DMS153 (cell line): ENCODE results near the gene TDP2.
"Not testable (repeated sequence)": the region's sequence is repeated elsewhere in the genome, so short reads cannot be mapped to it uniquely, and the experiment has no call there.

ENCODE experiments used
- DNase-seq: peaks from one replicate; lab custom pipeline; 2025; lab: John Stamatoyannopoulos, UW

The TDP2 gene

DNA sequence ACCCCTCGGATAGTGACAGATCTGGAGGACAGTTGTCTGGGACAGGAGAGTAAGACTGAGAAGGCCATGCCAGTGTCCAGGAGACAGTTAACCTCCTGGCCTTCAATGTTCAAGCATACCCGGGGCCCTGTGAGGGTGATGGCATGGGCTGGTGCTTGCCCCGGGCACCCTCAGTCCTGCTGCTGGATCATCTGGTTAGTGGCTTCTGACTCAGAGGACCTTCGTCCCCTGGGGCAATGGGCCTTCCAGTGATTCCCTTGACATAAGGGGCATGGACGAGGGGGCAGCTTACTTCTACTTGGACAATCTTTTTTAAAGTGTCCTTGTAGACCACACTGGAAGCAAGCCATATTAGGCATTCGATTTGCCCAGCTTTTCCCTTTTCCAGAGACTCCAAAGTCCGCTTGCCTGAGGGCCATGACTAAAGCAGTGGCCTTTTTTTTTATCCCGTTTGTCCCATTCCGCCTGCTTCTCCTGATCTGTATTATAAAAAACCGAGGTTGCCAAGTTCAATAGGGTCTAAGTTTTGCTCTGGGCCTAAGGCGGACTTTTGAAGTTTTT lies 12.2 kb upstream of the TDP2 start:
- DNase-seq = not testable (repeated sequence)

GRCh38 chr6:24673625-24674024 lies 6.9 kb upstream of the TDP2 start:
- DNase-seq = no peak

DNA sequence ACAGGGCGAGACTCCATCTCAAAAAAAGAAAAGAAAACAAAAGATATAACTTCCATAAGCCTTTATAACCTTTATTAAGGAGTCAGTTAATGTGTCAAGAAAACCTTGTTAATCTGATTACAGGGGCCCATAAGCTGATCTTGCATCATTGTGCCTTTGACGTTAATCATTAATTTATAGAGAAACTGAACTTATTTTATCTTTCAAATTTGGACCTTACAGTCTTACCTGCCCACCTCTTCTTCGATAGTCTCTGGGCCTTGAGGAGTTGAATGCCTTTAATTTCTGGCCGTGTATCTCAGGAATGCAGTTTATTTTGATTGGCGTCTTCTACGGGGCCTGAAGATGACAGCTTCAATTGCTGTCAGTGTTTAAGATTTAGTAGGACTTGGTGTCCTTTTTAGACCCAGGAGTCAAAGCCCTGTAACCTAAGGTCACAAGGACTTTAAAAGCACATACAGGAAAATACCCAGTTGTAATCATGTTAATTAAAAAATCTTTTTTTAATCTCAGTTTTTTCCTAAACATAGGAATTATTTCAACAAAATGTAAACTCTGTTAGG lies 6.0 kb upstream of the TDP2 start:
- no peak for DNase-seq

DNA sequence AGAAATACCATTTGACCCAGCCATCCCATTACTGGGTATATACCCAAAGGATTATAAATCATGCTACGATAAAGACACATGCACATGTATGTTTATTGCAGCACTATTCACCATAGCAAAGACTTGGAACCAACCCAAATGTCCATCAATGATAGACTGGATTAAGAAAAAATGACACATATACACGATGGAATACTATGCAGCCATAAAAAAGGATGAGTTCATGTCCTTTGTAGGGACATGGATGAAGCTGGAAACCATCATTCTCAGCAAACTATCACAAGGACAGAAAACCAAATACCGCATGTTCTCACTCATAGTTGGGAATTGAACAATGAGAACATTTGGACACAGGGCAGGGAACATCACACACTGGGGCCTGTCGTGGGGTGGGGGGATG lies 4.4 kb upstream of the TDP2 start:
- DNase-seq = not testable (repeated sequence)

DNA sequence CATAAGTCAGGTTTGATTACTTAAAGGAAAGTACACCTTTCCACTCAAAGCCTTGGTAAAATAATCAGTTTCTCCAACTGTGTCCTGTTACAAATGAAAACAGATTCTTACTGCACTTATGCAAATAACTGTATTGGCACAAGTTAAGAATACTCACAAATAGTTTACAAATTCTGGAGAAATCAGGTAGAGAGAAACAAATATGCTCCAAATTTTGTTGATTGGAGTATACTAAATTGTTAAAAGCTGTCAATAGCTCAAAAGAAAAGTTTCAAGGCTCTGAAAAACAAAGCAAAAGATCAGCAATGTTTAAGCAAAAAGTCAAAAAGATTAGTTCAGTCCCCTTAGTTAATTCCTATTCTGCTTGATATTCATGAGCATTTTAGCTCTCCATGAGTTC lies 3.8 kb upstream of the TDP2 start:
- not testable (repeated sequence) for DNase-seq

- no peak for DNase-seq
Observed at GRCh38 chr6:24668997-24669361, 2.3 kb upstream of the TDP2 start.

GRCh38 chr6:24668066-24668996 lies 1.6 kb upstream of the TDP2 start:
- DNase-seq = not testable (repeated sequence)

GRCh38 chr6:24667378-24667803 lies 692 bp upstream of the TDP2 start:
- no peak for DNase-seq

DNA sequence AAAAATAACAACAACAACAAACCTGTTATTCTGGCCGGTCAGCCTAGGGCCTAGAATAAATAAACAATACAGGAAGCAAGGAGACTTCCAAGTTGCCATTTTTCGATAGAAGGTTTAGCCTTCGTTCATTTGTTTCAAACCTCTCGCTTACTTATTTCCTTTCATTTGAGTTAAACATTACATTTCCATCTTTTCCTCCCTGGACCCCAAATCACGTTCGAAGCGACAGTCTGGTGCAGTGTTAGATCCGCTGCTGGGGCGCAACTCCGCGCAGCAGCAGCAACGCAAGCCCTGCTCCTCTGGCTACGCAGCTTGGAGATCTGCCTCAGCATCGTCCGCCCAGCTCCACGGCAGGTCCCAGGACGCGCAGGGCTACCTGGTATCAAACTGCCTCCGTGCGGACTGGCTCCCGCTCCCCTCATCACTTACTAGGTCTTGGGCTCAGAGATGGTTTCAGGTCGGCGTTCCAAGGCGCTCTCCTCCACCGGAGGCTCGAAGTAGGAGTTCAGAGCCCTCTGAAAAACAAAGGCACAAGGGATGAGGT lies 530 bp downstream of the TDP2 start:
- no peak for DNase-seq

DNA sequence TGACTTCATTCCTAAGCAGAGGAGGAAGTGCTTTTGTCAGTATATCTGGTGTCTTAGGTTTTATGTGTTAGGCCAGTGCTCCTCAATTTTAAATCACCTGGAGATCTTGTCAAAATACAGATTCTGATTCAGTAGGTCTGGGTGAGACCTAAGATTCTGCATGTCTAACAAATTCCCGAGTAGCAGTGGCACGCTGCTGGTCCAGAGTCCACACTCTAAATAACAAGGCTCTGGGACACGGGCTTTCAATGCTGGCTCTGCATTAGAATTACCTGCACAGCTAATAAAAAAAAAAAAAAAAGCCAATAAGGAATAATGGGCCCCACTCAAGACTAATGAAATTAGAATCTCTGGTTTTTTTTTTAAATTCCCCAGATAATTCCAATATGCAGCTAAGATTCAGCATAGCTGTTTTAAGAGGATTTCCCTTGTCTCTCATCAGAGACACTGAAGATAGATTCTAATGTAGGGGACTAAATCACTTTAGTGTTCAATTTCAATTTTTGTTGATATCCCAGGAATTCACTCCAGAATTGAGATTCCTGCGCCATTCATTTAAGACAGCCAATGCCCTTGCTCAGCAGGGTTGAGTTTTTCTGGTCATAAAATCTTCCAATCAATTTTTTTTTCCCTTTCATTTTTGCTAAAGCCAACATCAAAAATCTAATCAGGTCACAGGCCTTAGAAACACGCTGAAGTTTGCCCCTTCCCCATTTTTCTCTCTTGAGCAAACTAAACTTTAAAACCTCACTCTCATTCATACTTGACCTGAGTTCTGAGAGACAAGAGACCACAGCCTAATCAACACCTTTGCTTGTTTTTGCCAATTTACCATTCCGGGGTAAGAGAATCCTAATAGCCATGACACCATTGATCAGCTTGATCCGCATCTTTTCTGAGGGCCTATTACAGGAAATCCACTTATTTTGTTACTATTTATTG lies 2.4 kb downstream of the TDP2 start:
- DNase-seq = no peak

GRCh38 chr6:24663189-24663588 lies 3.5 kb downstream of the TDP2 start:
- DNase-seq = no peak

DNA sequence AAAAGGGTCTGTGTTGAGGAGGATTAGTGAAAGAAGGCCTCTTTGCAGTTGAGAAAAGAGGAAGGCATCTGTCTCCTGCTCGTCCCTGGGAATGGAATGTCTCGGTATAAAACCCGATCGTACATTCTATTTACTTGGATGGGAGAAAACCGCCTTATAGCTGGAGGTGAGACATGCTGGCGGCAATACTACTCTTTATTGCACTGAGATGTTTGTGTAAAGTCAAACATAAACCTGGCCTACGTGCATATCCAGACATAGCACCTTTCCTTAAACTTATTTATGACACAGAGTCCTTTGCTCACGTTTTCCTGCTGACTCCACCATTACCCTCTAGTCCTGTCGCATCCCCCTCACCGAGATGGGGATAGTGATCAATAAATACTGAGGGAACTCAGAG lies 4.5 kb downstream of the TDP2 start:
- DNase-seq = no peak

DNA sequence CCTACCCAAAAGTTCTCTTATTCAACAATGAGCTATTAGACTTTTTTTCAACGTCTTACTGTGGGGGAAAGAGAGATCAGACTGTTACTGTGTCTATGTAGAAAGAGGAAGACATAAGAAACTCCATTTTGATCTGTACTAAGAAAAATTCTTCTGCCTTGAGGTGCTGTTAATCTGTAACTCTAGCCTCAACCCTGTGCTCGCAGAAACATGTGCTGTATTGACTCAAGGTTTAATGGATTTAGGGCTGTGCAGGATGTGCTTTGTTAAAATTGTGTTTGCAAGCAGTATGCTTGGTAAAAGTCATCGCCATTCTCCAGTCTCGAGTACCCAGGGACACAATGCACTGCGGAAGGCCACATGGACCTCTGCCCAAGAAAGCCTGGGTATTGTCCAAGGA lies 4.9 kb downstream of the TDP2 start:
- peak; percentile 60 for DNase-seq

GRCh38 chr6:24660105-24660504 lies 6.6 kb downstream of the TDP2 start:
- no peak for DNase-seq

DNA sequence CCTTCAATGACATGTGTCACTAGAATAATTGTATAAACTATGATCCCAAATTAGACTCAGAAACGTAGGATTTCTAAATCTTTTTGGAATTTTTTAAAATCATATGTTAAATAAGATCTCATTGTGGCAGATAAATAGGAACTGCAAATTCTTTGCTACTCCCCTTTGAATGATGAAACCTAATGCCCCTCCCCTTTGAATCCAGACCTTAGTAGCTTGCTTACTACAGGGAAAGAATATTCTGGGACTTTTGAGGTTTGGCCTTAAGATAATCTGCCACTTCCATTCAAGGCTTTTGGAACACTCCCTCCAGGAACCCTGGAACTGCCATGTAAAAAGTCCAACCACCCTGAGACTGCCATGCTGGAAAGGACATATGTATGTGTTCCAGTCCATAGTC lies 7.1 kb downstream of the TDP2 start:
- DNase-seq = no peak

DNA sequence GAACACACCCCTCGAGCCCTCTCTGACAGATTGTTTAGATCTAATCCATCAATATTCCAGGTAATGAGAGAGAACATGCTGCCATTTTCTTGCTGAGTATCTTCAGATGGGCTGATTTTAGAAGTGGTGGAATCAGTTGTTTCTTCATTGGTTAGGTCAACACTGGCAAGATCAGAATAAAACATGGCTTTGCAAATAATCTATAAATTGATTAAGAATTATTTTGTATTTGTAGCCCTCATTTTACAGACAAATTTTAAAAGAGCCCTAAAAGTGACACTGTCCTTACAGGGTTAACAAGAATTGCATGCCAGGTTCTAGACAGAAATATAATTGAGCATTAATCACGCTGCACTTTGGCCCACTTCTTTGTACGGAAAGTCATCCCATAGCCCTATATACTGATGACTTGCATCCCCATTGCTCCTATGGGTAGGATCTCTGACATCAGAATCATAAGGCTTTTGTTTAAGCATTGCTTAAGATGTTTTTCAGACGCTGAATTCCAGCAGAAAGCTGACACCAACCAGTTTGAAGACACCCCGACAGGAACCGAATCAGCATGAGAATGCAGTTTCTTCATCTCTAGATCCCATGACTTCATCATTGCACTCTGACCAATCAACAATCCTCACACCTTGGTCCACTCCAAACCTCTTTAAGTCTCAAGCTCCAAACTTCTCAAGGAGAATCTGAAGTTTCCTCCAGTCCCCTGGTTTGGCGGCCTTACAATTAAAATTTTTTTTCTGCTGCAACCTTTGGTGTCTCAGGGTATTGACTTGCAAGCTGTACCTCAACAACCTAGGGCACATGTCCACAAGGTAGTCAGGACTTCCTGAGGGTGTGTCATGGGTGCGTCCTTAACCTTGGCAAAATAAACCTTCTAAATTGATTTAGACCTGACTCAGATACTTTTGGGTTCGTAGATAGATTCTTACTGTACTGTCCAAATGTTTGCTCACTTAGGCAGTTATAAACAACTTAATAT lies 7.8 kb downstream of the TDP2 start:
- no peak for DNase-seq

DNA sequence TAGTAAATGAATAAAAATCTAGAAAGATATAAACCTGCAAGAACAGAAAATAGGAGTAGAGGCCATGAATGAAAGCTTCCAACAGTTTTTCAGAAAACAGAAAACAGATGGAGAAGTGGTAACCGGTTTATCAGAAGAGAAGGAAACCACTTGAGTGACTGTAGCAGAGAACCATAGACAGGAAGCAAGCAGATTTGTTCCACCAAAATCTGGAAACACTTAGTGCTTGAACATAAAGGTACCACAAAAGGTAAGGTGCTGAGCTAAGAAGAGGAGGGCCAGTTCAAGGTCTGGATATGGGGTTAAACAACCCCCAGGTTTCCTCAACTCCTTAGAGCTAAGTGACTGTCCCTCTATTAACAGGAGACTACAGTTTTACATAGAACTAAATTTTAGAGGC lies 11.5 kb downstream of the TDP2 start:
- DNase-seq = no peak

DNA sequence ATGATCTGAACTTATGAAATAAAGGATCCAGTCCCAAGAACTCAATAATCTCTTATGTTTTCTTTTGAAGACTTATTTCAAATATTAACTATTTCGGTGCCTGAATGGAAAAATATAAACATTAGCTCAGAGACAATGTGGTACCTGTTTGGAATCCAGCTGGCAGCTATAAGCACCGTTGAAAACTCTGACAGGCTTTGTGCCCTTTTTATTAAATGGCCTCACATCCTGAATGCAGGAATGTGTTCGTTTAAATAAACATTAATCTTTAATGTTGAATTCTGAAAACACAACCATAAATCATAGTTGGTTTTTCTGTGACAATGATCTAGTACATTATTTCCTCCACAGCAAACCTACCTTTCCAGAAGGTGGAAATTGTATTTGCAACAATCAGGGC lies 16.3 kb downstream of the TDP2 start:
- no peak for DNase-seq

DNA sequence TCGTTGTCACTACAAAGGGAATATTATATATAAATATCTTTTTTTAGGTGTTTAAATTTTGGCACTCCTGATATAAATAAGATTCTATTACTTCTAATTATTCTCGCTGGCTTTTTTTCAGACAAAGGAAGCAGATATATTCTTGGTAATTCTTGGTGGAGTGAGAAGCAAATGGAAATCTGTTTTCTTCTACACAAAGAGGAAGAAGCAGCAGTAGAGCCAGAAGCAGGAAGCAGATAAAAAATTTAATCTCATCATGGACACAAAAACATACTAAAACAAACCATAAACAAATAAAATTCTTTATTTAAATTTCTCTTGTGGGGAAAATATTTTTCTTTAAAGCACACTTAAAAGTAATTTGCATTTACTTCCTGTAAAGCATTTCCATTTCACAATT lies 17.0 kb downstream of the TDP2 start:
- DNase-seq = no peak

GRCh38 chr6:24648276-24648675 lies 18.4 kb downstream of the TDP2 start:
- no peak for DNase-seq

GRCh38 chr6:24646771-24647170 lies 19.9 kb downstream of the TDP2 start:
- peak; percentile 47 for DNase-seq
